ENCODE measurements around the gene STK31. TPM values are rescaled to one million over a fixed set of nuclear protein-coding genes. Genes with fewer than 3 reads are reported as not detected.

STK31 gene, protein sequence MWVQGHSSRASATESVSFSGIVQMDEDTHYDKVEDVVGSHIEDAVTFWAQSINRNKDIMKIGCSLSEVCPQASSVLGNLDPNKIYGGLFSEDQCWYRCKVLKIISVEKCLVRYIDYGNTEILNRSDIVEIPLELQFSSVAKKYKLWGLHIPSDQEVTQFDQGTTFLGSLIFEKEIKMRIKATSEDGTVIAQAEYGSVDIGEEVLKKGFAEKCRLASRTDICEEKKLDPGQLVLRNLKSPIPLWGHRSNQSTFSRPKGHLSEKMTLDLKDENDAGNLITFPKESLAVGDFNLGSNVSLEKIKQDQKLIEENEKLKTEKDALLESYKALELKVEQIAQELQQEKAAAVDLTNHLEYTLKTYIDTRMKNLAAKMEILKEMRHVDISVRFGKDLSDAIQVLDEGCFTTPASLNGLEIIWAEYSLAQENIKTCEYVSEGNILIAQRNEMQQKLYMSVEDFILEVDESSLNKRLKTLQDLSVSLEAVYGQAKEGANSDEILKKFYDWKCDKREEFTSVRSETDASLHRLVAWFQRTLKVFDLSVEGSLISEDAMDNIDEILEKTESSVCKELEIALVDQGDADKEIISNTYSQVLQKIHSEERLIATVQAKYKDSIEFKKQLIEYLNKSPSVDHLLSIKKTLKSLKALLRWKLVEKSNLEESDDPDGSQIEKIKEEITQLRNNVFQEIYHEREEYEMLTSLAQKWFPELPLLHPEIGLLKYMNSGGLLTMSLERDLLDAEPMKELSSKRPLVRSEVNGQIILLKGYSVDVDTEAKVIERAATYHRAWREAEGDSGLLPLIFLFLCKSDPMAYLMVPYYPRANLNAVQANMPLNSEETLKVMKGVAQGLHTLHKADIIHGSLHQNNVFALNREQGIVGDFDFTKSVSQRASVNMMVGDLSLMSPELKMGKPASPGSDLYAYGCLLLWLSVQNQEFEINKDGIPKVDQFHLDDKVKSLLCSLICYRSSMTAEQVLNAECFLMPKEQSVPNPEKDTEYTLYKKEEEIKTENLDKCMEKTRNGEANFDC
- 0.71 to 1.3 TPM (median 0.86 TPM) in 5 replicates for total RNA-seq (2022; extraction: Qiagen RNA extraction)

DNA sequence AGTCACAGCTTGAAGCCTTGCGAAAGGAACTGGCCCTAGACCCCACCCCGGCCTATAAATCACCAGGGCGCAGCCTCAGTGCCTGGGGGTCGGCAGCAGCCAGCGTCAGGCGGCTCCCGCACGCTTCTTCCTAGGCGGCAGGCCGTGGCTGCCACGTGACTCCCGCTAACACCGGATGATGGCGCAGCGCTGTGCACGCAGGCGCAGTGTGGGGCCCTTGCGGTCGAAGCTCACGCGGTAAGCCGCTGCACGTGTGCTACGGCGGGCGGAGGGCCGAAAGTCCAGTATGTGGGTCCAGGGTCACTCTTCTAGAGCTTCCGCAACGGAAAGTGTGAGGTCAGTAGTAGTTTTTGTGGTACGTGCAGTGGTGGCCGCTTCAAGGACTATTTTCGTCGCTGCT, at the start of gene STK31:
Gene STK31, plus strand, starts transcription at position 220 of the 400 bp plus-strand sequence. Its CDS starts 67 bp downstream, at position 287.

DNA sequence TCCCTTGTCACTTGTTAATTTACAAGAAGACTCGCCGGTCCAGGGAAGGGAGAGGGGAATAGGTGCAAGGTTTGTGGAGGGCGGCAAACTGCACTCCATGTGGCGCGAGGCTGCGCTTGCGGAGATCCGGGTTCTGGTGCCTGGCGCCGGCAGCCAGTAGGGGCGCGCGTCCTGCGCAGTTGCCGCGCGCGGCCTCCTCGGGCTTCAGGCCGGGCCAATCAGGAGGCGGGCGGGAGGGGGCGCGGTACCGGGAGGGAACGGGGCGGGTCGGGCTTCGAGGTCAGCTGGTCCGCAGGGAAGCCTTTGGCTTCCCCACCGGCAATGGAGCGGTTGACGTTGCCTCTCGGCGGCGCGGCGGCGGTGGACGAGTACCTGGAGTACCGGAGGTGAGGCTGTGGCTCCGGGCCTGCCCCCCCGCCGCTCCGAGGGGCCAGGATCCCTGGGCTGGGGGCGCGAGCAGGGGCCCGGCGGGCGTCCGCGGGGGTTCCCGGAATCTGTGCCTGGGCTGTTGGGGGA, 30.1 kb upstream of the STK31 start, which contains the start of gene FAM221A:
Gene FAM221A, plus strand, starts transcription at position 302 of the 516 bp plus-strand sequence. Its CDS starts 20 bp downstream, at position 322.

Other genes starting within 250 kb of the STK31 start
- 24.4 to 35.8 TPM (median 28.0 TPM) in 5 replicates for gene IGF2BP3, start 239.7 kb upstream of the STK31 start, total RNA-seq (2022; extraction: Qiagen RNA extraction)
- gene TRA2A, start 178.2 kb upstream of the STK31 start, total RNA-seq (2022; extraction: Qiagen RNA extraction): 69.0 to 87.1 TPM (median 76.7 TPM) in 5 replicates
- 3.1 to 4.2 TPM (median 3.2 TPM) in 5 replicates for gene CCDC126, start 112.8 kb upstream of the STK31 start, total RNA-seq (2022; extraction: Qiagen RNA extraction)
- gene FAM221A, start 30.0 kb upstream of the STK31 start, total RNA-seq (2022; extraction: Qiagen RNA extraction): 0.15 to 0.66 TPM (median 0.55 TPM) in 5 replicates